Mucosa of descending colon (tissue), 3 donors: ENCODE results near the gene CDK14. TPM values are rescaled to one million over a fixed set of nuclear protein-coding genes. Genes with fewer than 3 reads are reported as not detected.

Source experiments
- ATAC-seq: fragments of 200-7000 bp; cut with Tn5 transposase; one replicate; pipeline ENCODE4 v1.9.1; 2020; ENCODE audit warnings: mild to moderate bottlenecking, moderate library complexity
- DNase-seq, 3 donors: peaks; one replicate each; pipeline ENCODE4 v3.0.0-alpha.2; 2020
- H3K36me3 ChIP-seq: fragments of 200-600 bp; one replicate; pipeline ENCODE4 v1.8.0; 2021; ENCODE audit warnings: low read depth, mild to moderate bottlenecking
- H3K4me1 ChIP-seq: fragments of 200-600 bp; one replicate; pipeline ENCODE4 v1.8.0; 2021; ENCODE audit warnings: low read depth, mild to moderate bottlenecking
- H3K4me3 ChIP-seq: fragments of 200-600 bp; one replicate; pipeline ENCODE4 v1.8.0; 2021; ENCODE audit warnings: mild to moderate bottlenecking
- H3K9me3 ChIP-seq: fragments of 200-600 bp; one replicate; pipeline ENCODE4 v1.8.0; 2021; ENCODE audit warnings: mild to moderate bottlenecking
- CTCF ChIP-seq: fragments of 200-600 bp; IDR thresholded peaks from one replicate; pipeline ENCODE4 v1.8.0; 2022; ENCODE audit warnings: antibody characterized with exemption, mild to moderate bottlenecking
- intact Hi-C, 2 donors: fragments of 100-400 bp; cut with DNase I in 1 of 2; cut with micrococcal nuclease in 1 of 2; formaldehyde crosslinking; loops; one replicate each; pipeline versions ENCODE4 v1.11.0 to v1.11.1; 2022; cut with DNase I, micrococcal nuclease
- total RNA-seq, 3 donors: library from RNA; stranded (reverse); fragmentation: NEBNext Ultra II Directional in 2 of 3; extraction: Animal tissue kit (Norgen Biotek cat#: 25700) in 2 of 3; gene quantifications; one replicate each; pipeline versions ENCODE4 v1.2.1 to v1.2.4, GENCODE V29; 2021 to 2023
- donor health status: DM: no; HTN: no; CAD: no; lungs with moderate emphysema.
- donor health status: DM: no; HTN: no; CAD: no.
- donor health status: DM: no; HTN: yes; CAD: no.

Gene CDK14
- total RNA-seq, 3 donors from 2014 or later, result 5.4 to 24.4 (median 5.6) TPM

DNA sequence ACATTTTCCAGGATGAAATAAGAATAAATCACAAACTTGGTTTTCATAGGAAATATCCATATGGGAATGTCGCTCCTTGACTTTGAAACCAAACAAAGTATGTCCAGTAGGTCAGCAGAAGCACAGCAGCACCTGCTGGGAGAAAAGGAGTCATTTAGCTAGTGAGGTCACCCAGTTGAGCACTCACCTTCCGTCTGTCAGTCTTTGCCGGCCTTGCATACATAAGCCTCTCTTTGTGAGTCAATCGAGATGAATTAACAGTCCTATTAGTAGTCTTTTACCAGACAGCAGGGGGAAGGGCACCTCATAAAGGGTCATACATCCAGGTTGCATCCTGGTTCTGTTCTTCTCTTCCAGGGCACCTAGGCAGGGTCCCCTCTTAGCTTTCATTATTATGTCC, 435.6 kb downstream of the CDK14 start:
- H3K36me3 ChIP-seq, result no peaks in the 10 kb centered on the region
- TF ChIP-seq CTCF, result no peak
- no peaks in the 10 kb centered on the region for H3K9me3 ChIP-seq
- DNase-seq, result no peak
- no peak for ATAC-seq
- H3K4me3 ChIP-seq, result no peak overlapping the region
- intact Hi-C loops, result loop anchor here in 1 of 2 donors (10.0 kb wide), 1 partner anchor 577 kb away; no protein-coding TSS in a partner anchor
- no peaks in the 10 kb centered on the region for H3K4me1 ChIP-seq

- no peaks in the 10 kb centered on the region for H3K36me3 ChIP-seq
- no peak for DNase-seq
- intact Hi-C loops, result loop anchor here in 1 of 2 donors (10.0 kb wide), 1 partner anchor 579 kb away; no protein-coding TSS in a partner anchor
- no peak for ATAC-seq
- TF ChIP-seq CTCF, result no peak
- no peaks in the 10 kb centered on the region for H3K4me1 ChIP-seq
- H3K4me3 ChIP-seq, result no peak overlapping the region
- no peaks in the 10 kb centered on the region for H3K9me3 ChIP-seq
These were observed 437.5 kb downstream of the CDK14 start for GRCh38 chr7:91033574-91033973.

GRCh38 chr7:91034459-91035368, 438.6 kb downstream of the CDK14 start:
- intact Hi-C loops, result loop anchor here in 1 of 2 donors (10.0 kb wide), 1 partner anchor 580 kb away; no protein-coding TSS in a partner anchor
- ATAC-seq (peak; percentile 67), DNase-seq (peak in 1 of 3 donors; percentile 82)
- Histone ChIP-seq H3K4me1 (no peaks in the 10 kb centered on the region), H3K4me3 (no peak overlapping the region), H3K9me3 (no peaks in the 10 kb centered on the region), H3K36me3 (no peaks in the 10 kb centered on the region)
- peak; percentile 34 for TF ChIP-seq CTCF

- Histone ChIP-seq H3K9me3 (no peaks in the 10 kb centered on the region), H3K4me1 (no peaks in the 10 kb centered on the region), H3K36me3 (no peaks in the 10 kb centered on the region), H3K4me3 (no peak overlapping the region)
- ATAC-seq, result no peak
- intact Hi-C loops, result loop anchor here in 1 of 2 donors (10.0 kb wide), 1 partner anchor 584 kb away; no protein-coding TSS in a partner anchor
- TF ChIP-seq CTCF, result no peak
- DNase-seq, result no peak
These were observed 442.9 kb downstream of the CDK14 start for GRCh38 chr7:91039033-91039432.

DNA sequence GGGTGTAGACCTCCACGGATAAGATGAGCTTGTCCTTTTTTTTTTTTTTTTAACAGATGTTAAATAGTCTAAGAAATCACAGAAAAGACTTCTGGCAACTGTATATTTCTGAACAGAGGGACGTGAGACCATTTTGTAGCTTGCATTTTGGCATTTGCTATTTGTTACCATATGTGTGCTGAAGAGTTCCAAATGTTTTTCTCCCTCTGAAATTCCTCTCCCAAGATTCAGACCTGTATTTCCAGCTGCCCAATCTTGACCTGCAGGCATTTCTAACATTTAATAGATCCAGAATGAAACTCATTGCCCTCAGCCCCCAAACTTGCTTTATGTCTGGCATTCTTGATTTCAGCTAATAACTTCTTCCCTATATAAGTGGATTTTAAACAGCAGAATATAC, 445.0 kb downstream of the CDK14 start:
- Histone ChIP-seq H3K36me3 (no peaks in the 10 kb centered on the region), H3K4me1 (no peaks in the 10 kb centered on the region), H3K4me3 (no peak overlapping the region), H3K9me3 (no peaks in the 10 kb centered on the region)
- no peak for TF ChIP-seq CTCF
- intact Hi-C loops, result no loop called here
- ATAC-seq (no peak), DNase-seq (no peak)
